GM12874 (cell line): ENCODE measurements around the gene KRTAP12-4.

ENCODE experiments used
- CTCF ChIP-seq: IDR thresholded peaks from 2 replicates; pipeline ENCODE4 v1.5.1; 2011; ENCODE audit warnings: low read depth, mild to moderate bottlenecking, control low read depth, low read length, moderate library complexity; ENCODE audit not compliant: insufficient read depth

KRTAP12-4 gene

GRCh38 chr21:44615911-44616590 is 38.4 kb downstream of the KRTAP12-4 start:
- no peak for TF ChIP-seq CTCF

GRCh38 chr21:44615466-44615865 is 39.0 kb downstream of the KRTAP12-4 start:
- TF ChIP-seq CTCF = no peak

GRCh38 chr21:44614961-44615391 is 39.5 kb downstream of the KRTAP12-4 start:
- no peak for TF ChIP-seq CTCF

DNA sequence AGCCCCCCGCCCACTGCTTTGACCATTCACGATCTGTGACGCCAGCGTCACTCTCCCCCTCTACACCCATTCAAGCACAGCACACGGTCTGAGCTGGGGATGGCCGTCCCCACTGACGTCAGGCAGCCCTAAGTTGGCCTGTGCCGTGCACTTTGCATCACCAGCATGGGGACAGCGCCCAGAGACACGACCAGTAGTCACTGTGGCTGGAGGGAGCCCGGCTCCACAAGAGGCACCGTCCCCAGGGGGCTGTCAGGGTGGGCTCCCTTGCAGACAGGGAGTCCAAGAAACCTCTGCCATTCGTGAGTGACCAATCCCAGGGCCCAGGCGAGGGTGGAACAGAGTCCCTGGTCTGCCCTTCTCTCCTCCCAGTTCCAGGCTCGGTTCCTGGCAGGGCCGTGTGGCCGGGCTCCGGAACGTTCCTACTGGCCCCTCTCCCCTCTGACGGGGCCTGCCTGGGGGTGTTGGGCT is 40.3 kb downstream of the KRTAP12-4 start:
- no peak for TF ChIP-seq CTCF

DNA sequence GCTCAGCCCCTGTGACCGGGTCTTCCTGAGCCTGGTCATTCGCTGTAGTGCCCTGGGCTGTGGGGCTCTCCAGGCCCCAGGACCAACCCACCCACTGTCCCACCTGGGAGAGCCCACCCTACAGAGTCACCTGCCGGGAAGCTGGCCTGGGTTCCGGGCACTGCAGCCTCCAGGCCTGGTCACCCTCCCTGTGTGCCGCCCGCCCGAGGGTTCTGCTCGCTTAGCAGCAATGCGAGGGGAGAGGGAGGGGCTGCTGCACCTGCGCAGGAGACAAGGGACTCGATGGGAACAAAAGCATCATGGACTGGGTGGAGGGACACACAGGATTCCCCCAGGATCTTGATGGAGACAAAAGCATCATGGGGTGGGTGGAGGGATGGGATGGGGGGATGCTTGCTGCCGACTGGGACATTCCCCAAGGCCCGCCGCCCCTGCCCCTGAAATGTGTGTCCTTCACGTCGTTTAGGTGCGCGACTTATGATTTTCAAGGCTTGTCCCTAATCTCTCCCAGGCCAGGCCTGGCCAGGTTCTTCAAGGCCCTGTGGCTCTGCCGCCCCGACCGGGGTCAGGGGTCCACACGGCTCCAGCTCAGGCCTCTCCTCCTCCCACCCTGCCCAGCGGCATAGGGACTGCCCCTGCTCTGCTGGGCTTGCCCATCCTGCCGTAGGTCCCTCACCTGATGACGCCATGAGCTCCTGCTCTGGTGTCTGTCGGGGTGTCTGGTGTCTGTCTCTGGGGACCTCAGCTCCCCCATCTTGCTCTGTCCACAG is 40.9 kb downstream of the KRTAP12-4 start:
- no peak for TF ChIP-seq CTCF

DNA sequence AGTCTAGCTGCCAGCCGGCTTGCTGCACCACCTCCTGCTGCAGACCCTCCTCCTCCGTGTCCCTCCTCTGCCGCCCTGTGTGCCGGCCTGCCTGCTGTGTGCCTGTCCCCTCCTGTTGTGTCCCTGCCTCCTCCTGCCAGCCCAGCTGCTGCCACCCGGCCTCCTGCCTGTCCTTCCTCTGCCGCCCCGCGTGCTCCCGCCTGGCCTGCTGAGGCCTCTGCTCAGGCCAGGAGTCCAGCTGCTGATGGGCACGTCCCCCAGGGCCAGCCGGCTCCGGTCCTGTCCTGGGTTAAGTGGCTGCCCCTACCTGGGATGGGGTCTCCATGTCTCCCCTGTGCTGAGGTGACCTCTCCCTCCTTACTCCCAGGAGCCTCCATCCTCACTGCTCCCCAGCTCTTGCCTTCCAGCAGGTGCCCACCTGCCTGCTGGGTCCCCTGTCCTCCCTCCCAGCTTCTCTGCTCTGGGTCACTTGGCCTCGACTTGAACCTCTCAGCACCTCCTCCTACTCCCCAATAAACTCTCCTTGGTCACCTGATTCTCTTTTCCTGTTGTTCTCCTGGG is 41.7 kb downstream of the KRTAP12-4 start:
- no peak for TF ChIP-seq CTCF

GRCh38 chr21:44612029-44612486 is 42.4 kb downstream of the KRTAP12-4 start, which contains the start of gene KRTAP10-8:
Gene KRTAP10-8, plus strand, starts transcription at chr21:44612079. Its CDS starts 22 bp downstream, at chr21:44612101.
- no peak for TF ChIP-seq CTCF
